ENCODE measurements around the gene MAL.

The MAL gene

DNA sequence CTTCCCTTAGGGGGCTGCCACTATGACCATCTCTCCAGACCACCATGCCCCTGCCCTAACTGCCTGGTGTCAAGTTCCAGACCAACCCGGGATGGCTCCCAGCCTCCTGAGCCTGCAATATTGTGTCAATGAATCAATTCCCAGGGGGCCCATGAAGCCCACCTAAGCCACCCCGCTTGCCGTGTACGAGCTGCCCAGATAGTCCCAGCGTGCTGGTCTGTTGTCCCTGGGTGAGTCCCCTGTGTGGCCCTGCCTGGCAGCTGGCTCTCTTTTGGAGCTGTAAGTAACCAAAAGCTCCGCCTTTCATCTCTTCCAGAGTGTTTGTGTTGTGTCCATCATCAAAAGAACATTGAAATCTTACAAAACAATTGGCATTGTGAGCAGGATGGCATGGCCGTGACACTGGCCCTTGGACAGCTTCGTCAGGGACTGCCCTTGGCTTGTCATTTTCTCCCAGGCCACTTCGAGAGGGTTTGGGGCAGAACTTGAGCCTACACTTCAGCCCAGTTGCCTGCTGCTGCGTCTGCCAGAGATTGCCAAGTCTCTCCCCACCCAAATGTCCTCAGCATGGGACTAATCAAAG is 11.3 kb upstream of the MAL start:
- no peaks in the 10 kb centered on the region for H3K27me3 ChIP-seq (replicated peaks; ENCODE audit: control insufficient read depth, insufficient read depth, low read length)
- no peak for DNase-seq (ENCODE audit: extremely low read depth, insufficient read length)
- TF ChIP-seq, protein P1, sequence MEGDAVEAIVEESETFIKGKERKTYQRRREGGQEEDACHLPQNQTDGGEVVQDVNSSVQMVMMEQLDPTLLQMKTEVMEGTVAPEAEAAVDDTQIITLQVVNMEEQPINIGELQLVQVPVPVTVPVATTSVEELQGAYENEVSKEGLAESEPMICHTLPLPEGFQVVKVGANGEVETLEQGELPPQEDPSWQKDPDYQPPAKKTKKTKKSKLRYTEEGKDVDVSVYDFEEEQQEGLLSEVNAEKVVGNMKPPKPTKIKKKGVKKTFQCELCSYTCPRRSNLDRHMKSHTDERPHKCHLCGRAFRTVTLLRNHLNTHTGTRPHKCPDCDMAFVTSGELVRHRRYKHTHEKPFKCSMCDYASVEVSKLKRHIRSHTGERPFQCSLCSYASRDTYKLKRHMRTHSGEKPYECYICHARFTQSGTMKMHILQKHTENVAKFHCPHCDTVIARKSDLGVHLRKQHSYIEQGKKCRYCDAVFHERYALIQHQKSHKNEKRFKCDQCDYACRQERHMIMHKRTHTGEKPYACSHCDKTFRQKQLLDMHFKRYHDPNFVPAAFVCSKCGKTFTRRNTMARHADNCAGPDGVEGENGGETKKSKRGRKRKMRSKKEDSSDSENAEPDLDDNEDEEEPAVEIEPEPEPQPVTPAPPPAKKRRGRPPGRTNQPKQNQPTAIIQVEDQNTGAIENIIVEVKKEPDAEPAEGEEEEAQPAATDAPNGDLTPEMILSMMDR (IDR thresholded peaks at IDR 0.05; ENCODE audit: insufficient read depth, low read length, poor library complexity, severe bottlenecking), result no peak

DNA sequence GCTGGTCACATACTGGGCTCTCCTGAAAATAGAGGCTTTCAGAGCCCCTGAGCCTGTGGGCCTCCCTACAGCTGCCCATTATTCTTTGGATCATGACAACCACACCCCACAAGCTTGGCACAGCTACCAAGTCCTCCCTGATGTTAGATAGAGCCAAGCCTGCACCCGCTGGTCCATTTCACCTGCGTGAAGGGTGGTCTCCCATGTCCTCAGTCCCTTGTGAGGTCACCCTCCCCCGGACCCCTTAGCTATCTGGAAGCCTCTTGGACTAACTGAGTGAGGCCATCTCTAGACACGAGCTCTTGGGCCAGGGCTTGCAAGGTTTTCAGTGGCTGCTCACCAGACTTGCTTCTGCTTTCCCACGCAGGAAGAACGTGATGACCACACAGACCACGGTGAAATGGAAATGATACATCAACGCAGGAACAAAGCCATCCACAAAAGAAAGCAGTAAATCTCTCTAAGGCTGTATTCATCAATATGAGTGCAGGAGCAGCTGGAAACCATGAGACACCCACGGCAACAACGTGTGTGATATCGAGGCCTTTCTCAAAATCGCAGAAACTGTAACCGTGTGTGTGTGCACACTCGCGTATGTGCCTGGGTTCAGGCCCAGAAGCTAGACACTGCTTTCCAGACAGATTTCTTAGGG is 10.1 kb upstream of the MAL start:
- Histone ChIP-seq H3K27me3 (replicated peaks; ENCODE audit: control insufficient read depth, insufficient read depth, low read length) (no peaks in the 10 kb centered on the region), H3K36me3 (ENCODE audit: control insufficient read depth, insufficient read depth, low read length) (no peaks in the 10 kb centered on the region), H3K4me3 (replicated peaks; ENCODE audit: low read depth, low read length) (no peak overlapping the region)
- no peak for DNase-seq (ENCODE audit: extremely low read depth, insufficient read length)
- TF ChIP-seq, protein P1 (IDR thresholded peaks at IDR 0.05; ENCODE audit: insufficient read depth, low read length, poor library complexity, severe bottlenecking), result no peak

More for the DNA sequence above, 11.3 kb upstream of the MAL start:
- no peaks in the 10 kb centered on the region for H3K36me3 ChIP-seq (ENCODE audit: control insufficient read depth, insufficient read depth, low read length)
- no peak overlapping the region for H3K4me3 ChIP-seq (replicated peaks; ENCODE audit: low read depth, low read length)

DNA sequence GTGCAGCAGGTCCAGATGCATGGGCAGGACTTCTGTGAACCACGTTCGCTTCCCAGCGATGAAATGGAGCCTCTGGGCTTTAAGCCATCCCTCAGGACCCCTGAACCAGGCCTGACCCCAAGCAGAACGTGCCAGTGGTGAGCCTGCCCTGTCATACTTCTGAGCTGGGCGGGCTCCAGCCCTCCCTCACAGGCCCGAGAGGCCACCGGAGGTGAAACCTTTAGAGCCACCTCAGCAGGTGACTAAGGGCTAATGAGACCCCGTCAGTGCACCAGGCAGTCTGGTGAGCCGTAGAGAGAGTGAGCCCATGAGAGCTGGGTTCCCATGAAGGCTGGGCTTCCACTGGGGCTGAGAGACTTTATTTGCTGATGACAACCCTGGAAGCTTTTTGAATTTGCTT is 8.9 kb upstream of the MAL start:
- DNase-seq (ENCODE audit: extremely low read depth, insufficient read length), result no peak
- H3K27me3 ChIP-seq (replicated peaks; ENCODE audit: control insufficient read depth, insufficient read depth, low read length), result no peaks in the 10 kb centered on the region
- no peak overlapping the region for H3K4me3 ChIP-seq (replicated peaks; ENCODE audit: low read depth, low read length)
- H3K36me3 ChIP-seq (ENCODE audit: control insufficient read depth, insufficient read depth, low read length), result no peaks in the 10 kb centered on the region
- TF ChIP-seq, protein P1 (IDR thresholded peaks at IDR 0.05; ENCODE audit: insufficient read depth, low read length, poor library complexity, severe bottlenecking), result no peak

DNA sequence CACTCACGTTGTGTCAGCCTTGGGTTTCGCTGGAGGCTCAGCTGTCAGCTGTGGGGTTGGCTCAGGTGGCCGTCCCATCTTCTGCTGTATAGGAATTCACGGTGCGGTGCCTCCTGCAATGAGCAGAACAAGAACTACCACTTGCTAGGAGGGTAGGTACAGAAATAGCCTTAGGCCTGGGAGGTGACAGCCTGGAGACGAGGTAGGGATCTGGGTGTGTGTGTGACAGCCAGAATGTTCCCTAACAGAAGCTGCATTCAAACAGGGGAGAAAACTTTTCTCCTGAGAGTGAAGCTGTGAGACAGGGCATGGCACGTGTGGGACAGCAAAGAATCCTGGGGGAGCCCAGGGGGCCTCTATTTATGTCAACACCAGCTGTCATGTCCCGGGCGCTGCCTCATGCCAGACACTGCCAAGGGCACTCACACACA is 8.4 kb upstream of the MAL start:
- Histone ChIP-seq H3K4me3 (replicated peaks; ENCODE audit: low read depth, low read length) (no peak overlapping the region), H3K27me3 (replicated peaks; ENCODE audit: control insufficient read depth, insufficient read depth, low read length) (no peaks in the 10 kb centered on the region), H3K36me3 (ENCODE audit: control insufficient read depth, insufficient read depth, low read length) (no peaks in the 10 kb centered on the region)
- TF ChIP-seq, protein P1 (IDR thresholded peaks at IDR 0.05; ENCODE audit: insufficient read depth, low read length, poor library complexity, severe bottlenecking), result no peak
- no peak for DNase-seq (ENCODE audit: extremely low read depth, insufficient read length)

DNA sequence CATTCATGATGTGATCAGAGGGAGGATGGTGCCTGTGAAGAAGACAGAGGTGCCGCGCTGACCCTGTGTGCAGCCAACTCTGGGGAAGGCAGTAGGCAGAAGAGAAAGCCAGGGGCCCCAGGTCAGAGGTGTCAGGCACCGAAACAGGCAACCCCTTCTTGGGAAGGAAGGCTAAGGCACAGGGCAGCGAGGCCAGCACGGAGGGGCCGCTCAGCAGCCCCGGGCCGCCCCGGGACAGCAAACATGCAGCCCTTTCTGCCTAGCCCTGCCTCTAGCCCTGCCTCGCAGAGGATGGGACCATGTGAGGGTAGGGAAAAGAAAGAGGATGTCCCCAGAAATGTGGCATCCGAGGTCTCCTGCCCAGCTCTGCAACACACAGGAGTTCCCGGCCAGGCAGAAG is 7.7 kb upstream of the MAL start:
- Histone ChIP-seq H3K27me3 (replicated peaks; ENCODE audit: control insufficient read depth, insufficient read depth, low read length) (no peaks in the 10 kb centered on the region), H3K36me3 (ENCODE audit: control insufficient read depth, insufficient read depth, low read length) (no peaks in the 10 kb centered on the region), H3K4me3 (replicated peaks; ENCODE audit: low read depth, low read length) (no peak overlapping the region)
- TF ChIP-seq, protein P1 (IDR thresholded peaks at IDR 0.05; ENCODE audit: insufficient read depth, low read length, poor library complexity, severe bottlenecking), result no peak
- DNase-seq (ENCODE audit: extremely low read depth, insufficient read length), result no peak

Data from GM06990 (cell line).